HCT116 (cell line): ENCODE data around the gene SIDT1.

ENCODE experiments used
- CBX3 ChIP-seq: IDR thresholded peaks from 2 replicates; pipeline ENCODE4 v1.6.1; 2012; ENCODE audit warnings: low read depth
- CEBPB ChIP-seq: IDR thresholded peaks from 2 replicates; pipeline ENCODE4 v1.6.1; 2012; ENCODE audit warnings: low read depth
- CTCF ChIP-seq, 3 experiments: fragments of 200-600 bp in 1 of 3; sonication (generic) in 1 of 3; IDR thresholded peaks in 2 of 3; conservative IDR thresholded peaks in 1 of 3; 2 replicates each; pipeline ENCODE4 v1.5.1; 2012 to 2017; ENCODE audit warnings: low read depth in 2 of 3, low read length in 2 of 3, antibody characterized with exemption in 1 of 3, borderline replicate concordance in 1 of 3, control low read depth in 1 of 3, mild to moderate bottlenecking in 1 of 3, mixed read lengths in 1 of 3, mixed run types in 1 of 3, moderate library complexity in 1 of 3; ENCODE audit not compliant: insufficient read depth in 1 of 3
- EZH2 ChIP-seq: fragments of 200-600 bp; sonication (generic); IDR thresholded peaks from 2 replicates; pipeline ENCODE4 v1.6.1; 2017; ENCODE audit warnings: antibody characterized with exemption, mixed run types
- POLR2A ChIP-seq: IDR thresholded peaks from 2 replicates; pipeline ENCODE4 v1.7.0; 2011; ENCODE audit warnings: borderline replicate concordance; ENCODE audit not compliant: insufficient read depth, insufficient read length; ENCODE audit errors: extremely low read depth
- POLR2AphosphoS5 ChIP-seq: IDR thresholded peaks from 2 replicates; pipeline ENCODE4 v1.6.1; 2011; ENCODE audit warnings: mild to moderate bottlenecking, low read depth, low read length, moderate library complexity
- RAD21 ChIP-seq: IDR thresholded peaks from 2 replicates; pipeline ENCODE4 v1.6.1; 2012; ENCODE audit warnings: low read depth, mild to moderate bottlenecking
- SP1 ChIP-seq: IDR thresholded peaks from 2 replicates; pipeline ENCODE4 v1.6.1; 2012; ENCODE audit warnings: low read depth
- YY1 ChIP-seq: IDR thresholded peaks from 2 replicates; pipeline ENCODE4 v1.6.1; 2011; ENCODE audit warnings: low read length, low read depth, moderate library complexity, mild to moderate bottlenecking; ENCODE audit not compliant: insufficient replicate concordance; ENCODE audit errors: extremely low read depth
- ZNF274 ChIP-seq: fragments of 200-500 bp; sonication (Bioruptor generic); IDR thresholded peaks from 2 replicates; pipeline ENCODE4 v1.6.1; 2014; ENCODE audit warnings: mild to moderate bottlenecking, low read depth, low read length, inconsistent platforms

GRCh38 chr3:113555138-113555537 lies 22.8 kb downstream of the SIDT1 start:
- TF ChIP-seq POLR2AphosphoS5 (no peak), CTCF (IDR thresholded peaks at IDR 0.05 in 2 of 3, conservative IDR thresholded peaks at IDR 0.05 in 1 of 3; ENCODE audit: borderline replicate concordance in 1 of 3, insufficient read depth in 1 of 3, low read depth in 2 of 3, low read length in 2 of 3) (no peak), CBX3 (no peak), RAD21 (no peak), SP1 (no peak), CEBPB (no peak), POLR2A (no peak), EZH2 (no peak), ZNF274 (no peak), YY1 (no peak)
